Neural cell (in vitro differentiated cells): Measurements from ENCODE around the gene ARHGAP20. TPM values are rescaled to one million over a fixed set of nuclear protein-coding genes. Genes with fewer than 3 reads are reported as not detected.

Source experiments
- H2AFZ ChIP-seq: fragments of 200-600, 300-800 bp; sonication (generic), shearing (Covaris generic); 2 replicates; pipeline ENCODE4 v1.6.0; 2014; ENCODE audit warnings: low read depth, mild to moderate bottlenecking, antibody characterized with exemption, low read length, moderate library complexity
- H3F3A ChIP-seq: fragments of 200-600 bp; shearing (Covaris generic); 2 replicates; pipeline ENCODE4 v1.6.1; 2016; ENCODE audit warnings: mild to moderate bottlenecking, moderate library complexity, mixed read lengths, antibody characterized with exemption, low read length; ENCODE audit not compliant: insufficient read depth, poor library complexity, severe bottlenecking
- H3K27ac ChIP-seq: fragments of 200-600, 300-800 bp; sonication (generic), shearing (Covaris generic); 2 replicates; pipeline ENCODE4 v1.5.1; 2014; ENCODE audit warnings: mild to moderate bottlenecking, low read length, moderate library complexity
- H3K27me3 ChIP-seq: fragments of 300-800, 200-600 bp; sonication (generic), shearing (Covaris generic); 2 replicates; pipeline ENCODE4 v1.6.0; 2014; ENCODE audit warnings: mild to moderate bottlenecking, low read depth, low read length, moderate library complexity; ENCODE audit not compliant: insufficient read depth
- H3K36me3 ChIP-seq: fragments of 300-800, 200-600 bp; sonication (generic), shearing (Covaris generic); 2 replicates; pipeline ENCODE4 v1.5.1; 2014; ENCODE audit warnings: mild to moderate bottlenecking, antibody characterized with exemption, low read length, moderate library complexity; ENCODE audit not compliant: insufficient read depth
- H3K4me2 ChIP-seq: fragments of 300-800, 200-600 bp; sonication (generic), shearing (Covaris generic); 2 replicates; pipeline ENCODE4 v1.6.0; 2014; ENCODE audit warnings: mild to moderate bottlenecking, low read length
- H3K4me3 ChIP-seq: fragments of 300-800, 200-600 bp; sonication (generic), shearing (Covaris generic); 2 replicates; pipeline ENCODE4 v1.5.1; 2014; ENCODE audit warnings: mild to moderate bottlenecking, low read length, moderate library complexity
- H3K79me2 ChIP-seq: fragments of 200-600 bp; shearing (Covaris generic); replicated peaks from 2 replicates; pipeline ENCODE4 v1.6.0; 2014; ENCODE audit warnings: mild to moderate bottlenecking, low read length, moderate library complexity; ENCODE audit not compliant: insufficient read depth
- H3K9ac ChIP-seq: fragments of 300-800, 200-600 bp; sonication (generic), shearing (Covaris generic); 2 replicates; pipeline ENCODE4 v1.6.1; 2016; ENCODE audit warnings: mild to moderate bottlenecking, low read length, mixed read lengths
- H3K9me2 ChIP-seq: fragments of 200-600 bp; shearing (Covaris generic); 2 replicates; pipeline ENCODE4 v1.6.1; 2016; ENCODE audit warnings: mild to moderate bottlenecking, low read length, mixed read lengths; ENCODE audit not compliant: insufficient read depth
- H3K9me3 ChIP-seq: fragments of 200-600, 300-800 bp; sonication (generic), shearing (Covaris generic); 2 replicates; pipeline ENCODE4 v1.6.1; 2016; ENCODE audit warnings: mild to moderate bottlenecking, mixed run types, low read length, moderate library complexity, mixed read lengths
- H4K20me1 ChIP-seq: fragments of 200-600 bp; shearing (Covaris generic); 2 replicates; pipeline ENCODE4 v1.6.1; 2016; ENCODE audit warnings: mild to moderate bottlenecking, mixed run types; ENCODE audit not compliant: insufficient read depth
- EP300 ChIP-seq: fragments of 450-650 bp; conservative IDR thresholded peaks from 2 replicates; pipeline ENCODE4 v1.6.1; 2014; ENCODE audit warnings: antibody characterized with exemption, mild to moderate bottlenecking, moderate library complexity; ENCODE audit not compliant: poor library complexity, severe bottlenecking
- EZH2 ChIP-seq: fragments of 200-600, 300-800 bp; shearing (Covaris generic), sonication (generic); IDR thresholded peaks from 2 replicates; pipeline ENCODE4 v1.6.1; 2014; ENCODE audit warnings: antibody characterized with exemption, low read length, borderline replicate concordance, mild to moderate bottlenecking; ENCODE audit not compliant: insufficient read depth, poor library complexity, severe bottlenecking
- MXI1 ChIP-seq: fragments of 450-650 bp; conservative IDR thresholded peaks from 2 replicates; pipeline ENCODE4 v1.6.1; 2014; ENCODE audit warnings: antibody characterized with exemption, mild to moderate bottlenecking; ENCODE audit not compliant: poor library complexity, severe bottlenecking
- POLR2AphosphoS5 ChIP-seq: IDR thresholded peaks from 2 replicates; pipeline ENCODE4 v1.6.1; 2012
- RAD21 ChIP-seq: fragments of 450-650 bp; conservative IDR thresholded peaks from 2 replicates; pipeline ENCODE4 v1.6.1; 2014; ENCODE audit warnings: antibody characterized with exemption, mild to moderate bottlenecking, moderate library complexity
- SMC3 ChIP-seq: fragments of 450-650 bp; conservative IDR thresholded peaks from 2 replicates; pipeline ENCODE4 v1.6.1; 2014; ENCODE audit warnings: antibody characterized with exemption, mild to moderate bottlenecking, moderate library complexity; ENCODE audit not compliant: poor library complexity
- TAF1 ChIP-seq: IDR thresholded peaks from 2 replicates; pipeline ENCODE4 v1.6.1; 2012; ENCODE audit warnings: low read depth
- polyA plus RNA-seq: library from polyadenylated mRNA; depleted of rRNA; stranded (reverse); fragments of >200 nt; gene quantifications from 2 replicates; pipeline ENCODE4 v1.2.3, GENCODE V29; 2014
- TF ChIP-seq, protein P1 (sequence below): fragments of 450-650 bp; IDR thresholded peaks from 2 replicates; pipeline ENCODE4 v1.5.1; 2014; ENCODE audit warnings: antibody characterized with exemption, mild to moderate bottlenecking, moderate library complexity; ENCODE audit not compliant: poor library complexity, severe bottlenecking
- TF ChIP-seq, protein P2 (sequence below): IDR thresholded peaks from 2 replicates; pipeline ENCODE4 v1.6.1; 2012; ENCODE audit warnings: borderline replicate concordance

Gene ARHGAP20
- polyA plus RNA-seq, 1 donor from 2014 or later, result 1.2 TPM

DNA sequence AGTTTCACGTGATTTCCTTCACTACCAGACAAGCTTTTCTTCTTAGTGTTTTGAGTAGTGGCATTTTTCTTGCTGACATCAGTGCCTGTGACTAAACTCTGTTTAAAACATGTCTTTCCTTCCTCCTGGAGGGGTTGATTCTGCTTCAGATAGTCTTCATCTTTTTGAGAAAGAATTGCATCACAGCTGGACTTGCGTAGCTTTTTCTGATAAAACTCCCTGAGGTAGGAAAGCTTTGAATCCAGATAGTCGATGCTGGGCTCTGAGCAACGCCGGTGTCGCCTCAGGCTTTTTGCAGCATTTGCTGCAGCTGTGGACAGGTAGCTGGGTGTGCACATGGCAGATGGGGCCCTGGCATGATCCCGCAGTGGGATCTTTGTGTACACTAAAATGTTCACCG is 131.7 kb downstream of the ARHGAP20 start:
- Histone ChIP-seq H3K4me3 (no peak overlapping the region), H3K9me3 (no peaks in the 10 kb centered on the region), H3K9me2 (no peaks in the 10 kb centered on the region), H3K4me2 (no peak overlapping the region), H3K27ac (no peak overlapping the region), H2AFZ (no peak overlapping the region), H3K79me2 (no peaks in the 10 kb centered on the region), H4K20me1 (no peaks in the 10 kb centered on the region), H3K36me3 (no peaks in the 10 kb centered on the region), H3K27me3 (no peaks in the 10 kb centered on the region), H3K9ac (no peak overlapping the region), H3F3A (no peaks in the 10 kb centered on the region)
- TF ChIP-seq RAD21, result no peak
- TF ChIP-seq, protein P1, sequence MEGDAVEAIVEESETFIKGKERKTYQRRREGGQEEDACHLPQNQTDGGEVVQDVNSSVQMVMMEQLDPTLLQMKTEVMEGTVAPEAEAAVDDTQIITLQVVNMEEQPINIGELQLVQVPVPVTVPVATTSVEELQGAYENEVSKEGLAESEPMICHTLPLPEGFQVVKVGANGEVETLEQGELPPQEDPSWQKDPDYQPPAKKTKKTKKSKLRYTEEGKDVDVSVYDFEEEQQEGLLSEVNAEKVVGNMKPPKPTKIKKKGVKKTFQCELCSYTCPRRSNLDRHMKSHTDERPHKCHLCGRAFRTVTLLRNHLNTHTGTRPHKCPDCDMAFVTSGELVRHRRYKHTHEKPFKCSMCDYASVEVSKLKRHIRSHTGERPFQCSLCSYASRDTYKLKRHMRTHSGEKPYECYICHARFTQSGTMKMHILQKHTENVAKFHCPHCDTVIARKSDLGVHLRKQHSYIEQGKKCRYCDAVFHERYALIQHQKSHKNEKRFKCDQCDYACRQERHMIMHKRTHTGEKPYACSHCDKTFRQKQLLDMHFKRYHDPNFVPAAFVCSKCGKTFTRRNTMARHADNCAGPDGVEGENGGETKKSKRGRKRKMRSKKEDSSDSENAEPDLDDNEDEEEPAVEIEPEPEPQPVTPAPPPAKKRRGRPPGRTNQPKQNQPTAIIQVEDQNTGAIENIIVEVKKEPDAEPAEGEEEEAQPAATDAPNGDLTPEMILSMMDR, result no peak
- no peak for TF ChIP-seq POLR2AphosphoS5
- TF ChIP-seq EP300, result no peak
- no peak for TF ChIP-seq SMC3
- TF ChIP-seq MXI1, result no peak
- TF ChIP-seq, protein P2, sequence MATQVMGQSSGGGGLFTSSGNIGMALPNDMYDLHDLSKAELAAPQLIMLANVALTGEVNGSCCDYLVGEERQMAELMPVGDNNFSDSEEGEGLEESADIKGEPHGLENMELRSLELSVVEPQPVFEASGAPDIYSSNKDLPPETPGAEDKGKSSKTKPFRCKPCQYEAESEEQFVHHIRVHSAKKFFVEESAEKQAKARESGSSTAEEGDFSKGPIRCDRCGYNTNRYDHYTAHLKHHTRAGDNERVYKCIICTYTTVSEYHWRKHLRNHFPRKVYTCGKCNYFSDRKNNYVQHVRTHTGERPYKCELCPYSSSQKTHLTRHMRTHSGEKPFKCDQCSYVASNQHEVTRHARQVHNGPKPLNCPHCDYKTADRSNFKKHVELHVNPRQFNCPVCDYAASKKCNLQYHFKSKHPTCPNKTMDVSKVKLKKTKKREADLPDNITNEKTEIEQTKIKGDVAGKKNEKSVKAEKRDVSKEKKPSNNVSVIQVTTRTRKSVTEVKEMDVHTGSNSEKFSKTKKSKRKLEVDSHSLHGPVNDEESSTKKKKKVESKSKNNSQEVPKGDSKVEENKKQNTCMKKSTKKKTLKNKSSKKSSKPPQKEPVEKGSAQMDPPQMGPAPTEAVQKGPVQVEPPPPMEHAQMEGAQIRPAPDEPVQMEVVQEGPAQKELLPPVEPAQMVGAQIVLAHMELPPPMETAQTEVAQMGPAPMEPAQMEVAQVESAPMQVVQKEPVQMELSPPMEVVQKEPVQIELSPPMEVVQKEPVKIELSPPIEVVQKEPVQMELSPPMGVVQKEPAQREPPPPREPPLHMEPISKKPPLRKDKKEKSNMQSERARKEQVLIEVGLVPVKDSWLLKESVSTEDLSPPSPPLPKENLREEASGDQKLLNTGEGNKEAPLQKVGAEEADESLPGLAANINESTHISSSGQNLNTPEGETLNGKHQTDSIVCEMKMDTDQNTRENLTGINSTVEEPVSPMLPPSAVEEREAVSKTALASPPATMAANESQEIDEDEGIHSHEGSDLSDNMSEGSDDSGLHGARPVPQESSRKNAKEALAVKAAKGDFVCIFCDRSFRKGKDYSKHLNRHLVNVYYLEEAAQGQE, result no peak
- TF ChIP-seq TAF1, result no peak
- no peak for TF ChIP-seq EZH2

DNA sequence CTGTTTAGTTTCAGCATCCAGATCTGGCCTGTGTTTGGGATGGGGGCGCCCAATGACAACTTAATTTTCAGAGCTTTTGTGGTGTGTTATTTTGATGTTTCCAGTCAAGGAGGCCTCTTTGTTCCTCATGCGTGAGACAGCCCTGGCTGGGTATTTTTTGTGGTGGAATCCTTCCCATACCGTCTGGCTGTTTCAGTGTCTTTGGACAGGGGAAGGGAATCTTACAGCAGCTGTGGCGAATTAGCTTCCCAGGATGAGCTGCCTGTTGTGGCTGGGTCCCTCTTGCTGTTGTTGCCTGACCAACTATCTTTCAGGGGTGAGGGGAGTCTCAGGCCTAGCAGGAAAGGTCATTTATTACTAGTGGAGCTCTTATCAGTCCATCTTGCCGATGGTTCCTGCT is 138.8 kb downstream of the ARHGAP20 start:
- Histone ChIP-seq H3F3A (no peaks in the 10 kb centered on the region), H3K27me3 (no peaks in the 10 kb centered on the region), H3K36me3 (no peaks in the 10 kb centered on the region), H3K9me2 (no peaks in the 10 kb centered on the region), H2AFZ (no peak overlapping the region), H3K9me3 (no peaks in the 10 kb centered on the region), H3K79me2 (no peaks in the 10 kb centered on the region), H3K27ac (no peak overlapping the region), H3K4me3 (no peak overlapping the region), H3K4me2 (no peak overlapping the region), H4K20me1 (no peaks in the 10 kb centered on the region), H3K9ac (no peak overlapping the region)
- TF ChIP-seq, protein P1, result no peak
- no peak for TF ChIP-seq MXI1
- no peak for TF ChIP-seq EZH2
- TF ChIP-seq, protein P2, result no peak
- no peak for TF ChIP-seq TAF1
- no peak for TF ChIP-seq EP300
- TF ChIP-seq SMC3, result no peak
- no peak for TF ChIP-seq POLR2AphosphoS5
- TF ChIP-seq RAD21, result no peak
